NCI-H345 treated with DMSO at 0.1 percent for 48 hours (cell line): Measurements from ENCODE around the gene MKRN1.
"Not testable (repeated sequence)": the region's sequence is repeated elsewhere in the genome, so short reads cannot be mapped to it uniquely, and the experiment has no call there.

Experiments
- DNase-seq: peaks from one replicate; lab custom pipeline; 2025; ENCODE audit not compliant: unreplicated experiment; lab: John Stamatoyannopoulos, UW

Gene MKRN1

GRCh38 chr7:140440593-140440992, 38.7 kb downstream of the MKRN1 start:
- DNase-seq, result no peak

GRCh38 chr7:140439359-140439758, 39.9 kb downstream of the MKRN1 start:
- no peak for DNase-seq

- no peak for DNase-seq
Observed at GRCh38 chr7:140435252-140435895, 43.9 kb downstream of the MKRN1 start.

- no peak for DNase-seq
Observed at GRCh38 chr7:140433396-140433795, 45.9 kb downstream of the MKRN1 start.

GRCh38 chr7:140426130-140426529, 53.2 kb downstream of the MKRN1 start:
- DNase-seq, result no peak

- no peak for DNase-seq
Observed at GRCh38 chr7:140425718-140426117, 53.6 kb downstream of the MKRN1 start.

- DNase-seq, result no peak
Observed at GRCh38 chr7:140423501-140423900, 55.8 kb downstream of the MKRN1 start.

GRCh38 chr7:140421521-140421920, 57.8 kb downstream of the MKRN1 start:
- no peak for DNase-seq

GRCh38 chr7:140418653-140419052, 60.7 kb downstream of the MKRN1 start:
- DNase-seq, result no peak

- DNase-seq, result peak; percentile 35
Observed at GRCh38 chr7:140418156-140418472, 61.2 kb downstream of the MKRN1 start.

GRCh38 chr7:140417456-140418155, 61.7 kb downstream of the MKRN1 start:
- DNase-seq, result peak; percentile 35

- DNase-seq, result no peak
Observed at GRCh38 chr7:140416560-140416959, 62.7 kb downstream of the MKRN1 start.

GRCh38 chr7:140415816-140416215, 63.5 kb downstream of the MKRN1 start:
- DNase-seq, result not testable (repeated sequence)

- DNase-seq, result no peak
Observed at GRCh38 chr7:140415361-140415760, 63.9 kb downstream of the MKRN1 start.

GRCh38 chr7:140404565-140405065, 74.7 kb downstream of the MKRN1 start:
- no peak for DNase-seq

GRCh38 chr7:140403878-140404564, 75.3 kb downstream of the MKRN1 start, which contains the start of gene RAB19:
Gene RAB19 (plus strand): TSS chr7:140404058. CDS start chr7:140407647, 3,589 bp downstream.
- DNase-seq, result peak; percentile 33
